ENCODE results near the gene AHRR.
"Not testable (repeated sequence)": the region's sequence is repeated elsewhere in the genome, so short reads cannot be mapped to it uniquely, and the experiment has no call there.

AHRR gene

DNA sequence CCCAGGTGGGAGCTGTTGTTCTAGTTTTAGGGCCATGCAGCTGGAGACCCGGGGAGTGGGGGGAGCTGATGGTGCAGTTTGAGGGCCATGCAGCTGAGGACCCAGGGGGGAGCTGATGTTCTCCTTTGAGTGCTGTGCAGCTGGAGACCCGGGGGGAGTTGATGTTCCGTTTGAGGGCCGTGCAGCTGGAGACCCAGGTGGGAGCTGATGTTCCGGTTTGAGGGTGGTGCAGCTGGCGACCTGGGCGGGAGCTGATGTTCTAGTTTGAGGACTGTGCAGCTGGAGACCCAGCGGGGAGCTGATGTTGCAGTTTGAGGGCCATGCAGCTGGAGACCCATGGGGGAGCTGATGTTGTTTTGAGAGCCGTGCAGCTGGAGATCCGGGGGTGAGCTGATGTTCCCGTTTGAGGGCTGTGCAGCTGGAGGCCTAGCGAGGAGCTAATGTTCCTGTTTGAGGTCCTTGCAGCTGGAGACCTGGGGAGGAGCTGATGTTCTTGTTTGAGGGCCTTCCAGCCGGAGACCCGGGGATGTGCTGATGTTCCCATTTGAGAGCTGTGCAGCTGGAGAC is 35.4 kb upstream of the AHRR start:
- no peak for DNase-seq (ENCODE audit: low spot score)

DNA sequence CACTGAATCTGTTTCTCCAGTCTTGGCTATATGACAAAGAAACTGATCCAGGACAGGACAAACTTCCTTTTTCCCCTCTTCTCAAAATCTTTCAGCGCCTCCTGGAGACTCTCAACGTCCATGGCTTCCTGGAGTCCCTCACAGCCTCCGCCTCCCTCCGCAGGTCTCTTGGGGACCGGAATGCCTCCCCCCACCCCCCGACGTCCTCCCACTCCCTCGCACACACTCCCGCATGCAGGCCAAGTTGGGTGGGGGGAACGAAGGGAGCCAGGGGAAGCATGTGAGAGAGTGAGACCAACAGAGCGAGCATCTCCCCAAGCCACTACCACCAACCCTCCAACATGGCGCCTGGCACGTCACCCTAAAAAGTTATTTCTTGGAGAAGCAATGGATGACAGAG is 31.3 kb upstream of the AHRR start:
- not testable (repeated sequence) for H3K4me3 ChIP-seq (ENCODE audit: severe bottlenecking); H3K4me1 ChIP-seq (ENCODE audit: insufficient read depth, poor library complexity, severe bottlenecking); DNase-seq (ENCODE audit: low spot score); H3K27ac ChIP-seq (ENCODE audit: poor library complexity, severe bottlenecking); H3K9me3 ChIP-seq (ENCODE audit: severe bottlenecking); H3K27me3 ChIP-seq (ENCODE audit: insufficient read depth, poor library complexity, severe bottlenecking); ATAC-seq (ENCODE audit: low read depth)
- peaks cover 40% of the 10 kb centered on the region for H3K36me3 ChIP-seq (ENCODE audit: low read depth)

More for the DNA sequence above, 35.4 kb upstream of the AHRR start:
- peaks cover 34% of the 10 kb centered on the region for H3K36me3 ChIP-seq (ENCODE audit: low read depth)
- no peak overlapping the region for H3K27ac ChIP-seq (ENCODE audit: poor library complexity, severe bottlenecking)
- TF ChIP-seq, protein P1, sequence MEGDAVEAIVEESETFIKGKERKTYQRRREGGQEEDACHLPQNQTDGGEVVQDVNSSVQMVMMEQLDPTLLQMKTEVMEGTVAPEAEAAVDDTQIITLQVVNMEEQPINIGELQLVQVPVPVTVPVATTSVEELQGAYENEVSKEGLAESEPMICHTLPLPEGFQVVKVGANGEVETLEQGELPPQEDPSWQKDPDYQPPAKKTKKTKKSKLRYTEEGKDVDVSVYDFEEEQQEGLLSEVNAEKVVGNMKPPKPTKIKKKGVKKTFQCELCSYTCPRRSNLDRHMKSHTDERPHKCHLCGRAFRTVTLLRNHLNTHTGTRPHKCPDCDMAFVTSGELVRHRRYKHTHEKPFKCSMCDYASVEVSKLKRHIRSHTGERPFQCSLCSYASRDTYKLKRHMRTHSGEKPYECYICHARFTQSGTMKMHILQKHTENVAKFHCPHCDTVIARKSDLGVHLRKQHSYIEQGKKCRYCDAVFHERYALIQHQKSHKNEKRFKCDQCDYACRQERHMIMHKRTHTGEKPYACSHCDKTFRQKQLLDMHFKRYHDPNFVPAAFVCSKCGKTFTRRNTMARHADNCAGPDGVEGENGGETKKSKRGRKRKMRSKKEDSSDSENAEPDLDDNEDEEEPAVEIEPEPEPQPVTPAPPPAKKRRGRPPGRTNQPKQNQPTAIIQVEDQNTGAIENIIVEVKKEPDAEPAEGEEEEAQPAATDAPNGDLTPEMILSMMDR (IDR thresholded peaks at IDR 0.05; ENCODE audit: poor library complexity, severe bottlenecking), result no peak
- no peak overlapping the region for H3K4me3 ChIP-seq (ENCODE audit: severe bottlenecking)
- H3K4me1 ChIP-seq (ENCODE audit: insufficient read depth, poor library complexity, severe bottlenecking), result no peaks in the 10 kb centered on the region
- peaks cover under 1% of the 10 kb centered on the region for H3K9me3 ChIP-seq (ENCODE audit: severe bottlenecking)
- no peaks in the 10 kb centered on the region for H3K27me3 ChIP-seq (ENCODE audit: insufficient read depth, poor library complexity, severe bottlenecking)
- no peak for ATAC-seq (ENCODE audit: low read depth)

DNA sequence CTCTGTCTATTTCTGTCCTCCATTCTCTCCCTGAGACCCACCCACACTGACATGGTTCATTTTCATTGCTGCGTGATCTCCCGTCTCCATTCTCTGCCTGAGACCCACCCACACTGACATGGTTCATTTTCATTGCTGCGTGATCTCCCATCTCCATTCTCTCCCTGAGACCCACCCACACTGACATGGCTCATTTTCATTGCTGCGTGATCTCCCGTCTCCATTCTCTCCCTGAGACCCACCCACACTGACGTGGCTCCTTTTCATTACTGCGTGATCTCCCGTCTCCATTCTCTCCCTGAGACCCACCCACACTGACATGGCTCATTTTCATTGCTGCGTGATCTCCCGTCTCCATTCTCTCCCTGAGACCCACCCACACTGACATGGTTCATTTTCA is 30.2 kb upstream of the AHRR start:
- H3K36me3 ChIP-seq (ENCODE audit: low read depth), result peaks cover 37% of the 10 kb centered on the region
- not testable (repeated sequence) for H3K4me3 ChIP-seq (ENCODE audit: severe bottlenecking); H3K27ac ChIP-seq (ENCODE audit: poor library complexity, severe bottlenecking); H3K27me3 ChIP-seq (ENCODE audit: insufficient read depth, poor library complexity, severe bottlenecking); H3K9me3 ChIP-seq (ENCODE audit: severe bottlenecking); ATAC-seq (ENCODE audit: low read depth); DNase-seq (ENCODE audit: low spot score); H3K4me1 ChIP-seq (ENCODE audit: insufficient read depth, poor library complexity, severe bottlenecking)

DNA sequence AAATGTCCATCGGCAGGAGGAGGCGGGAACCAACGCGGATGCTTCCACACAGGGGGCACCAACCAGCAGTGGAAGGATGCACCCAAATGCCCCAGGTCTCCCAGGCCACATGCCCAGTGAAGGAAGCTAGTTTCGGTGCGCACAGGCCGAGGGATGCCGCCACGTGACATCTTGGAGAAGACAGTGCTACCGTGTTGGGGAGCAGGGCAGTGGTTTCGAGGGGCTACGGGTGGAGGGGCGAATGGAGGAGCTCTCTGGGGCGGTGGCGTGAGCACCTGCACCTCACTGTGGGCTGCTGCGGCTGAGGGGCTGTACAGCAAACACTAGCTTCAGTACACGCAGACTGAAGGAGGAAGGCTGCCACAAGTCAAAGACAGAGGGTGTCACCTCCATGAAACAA is 26.7 kb upstream of the AHRR start:
- peaks cover 22% of the 10 kb centered on the region for H3K36me3 ChIP-seq (ENCODE audit: low read depth)
- not testable (repeated sequence) for ATAC-seq (ENCODE audit: low read depth); H3K27me3 ChIP-seq (ENCODE audit: insufficient read depth, poor library complexity, severe bottlenecking); H3K4me1 ChIP-seq (ENCODE audit: insufficient read depth, poor library complexity, severe bottlenecking); H3K9me3 ChIP-seq (ENCODE audit: severe bottlenecking); H3K4me3 ChIP-seq (ENCODE audit: severe bottlenecking); H3K27ac ChIP-seq (ENCODE audit: poor library complexity, severe bottlenecking); DNase-seq (ENCODE audit: low spot score)

DNA sequence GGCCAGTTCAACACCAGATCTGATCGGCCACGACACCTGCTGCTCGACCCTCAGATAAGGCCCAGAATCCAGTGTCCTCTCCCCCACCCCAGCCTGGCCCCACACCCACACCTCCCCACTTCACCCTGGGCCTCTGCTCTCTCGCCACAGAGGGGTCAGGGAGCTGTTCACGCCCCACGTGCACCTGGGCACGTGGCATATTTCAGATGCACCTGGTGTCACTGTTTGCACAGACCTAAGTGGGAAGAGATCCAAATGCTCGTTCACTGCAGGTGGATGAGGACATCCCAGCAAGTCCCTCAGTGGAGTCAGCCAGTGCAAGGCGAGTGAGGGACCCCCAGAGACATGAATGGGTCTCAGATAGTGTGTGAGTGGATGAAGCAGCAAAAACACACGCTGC is 25.3 kb upstream of the AHRR start:
- peaks cover 18% of the 10 kb centered on the region for H3K36me3 ChIP-seq (ENCODE audit: low read depth)
- not testable (repeated sequence) for H3K27ac ChIP-seq (ENCODE audit: poor library complexity, severe bottlenecking); H3K4me1 ChIP-seq (ENCODE audit: insufficient read depth, poor library complexity, severe bottlenecking); H3K9me3 ChIP-seq (ENCODE audit: severe bottlenecking); H3K4me3 ChIP-seq (ENCODE audit: severe bottlenecking); H3K27me3 ChIP-seq (ENCODE audit: insufficient read depth, poor library complexity, severe bottlenecking); DNase-seq (ENCODE audit: low spot score); ATAC-seq (ENCODE audit: low read depth)

DNA sequence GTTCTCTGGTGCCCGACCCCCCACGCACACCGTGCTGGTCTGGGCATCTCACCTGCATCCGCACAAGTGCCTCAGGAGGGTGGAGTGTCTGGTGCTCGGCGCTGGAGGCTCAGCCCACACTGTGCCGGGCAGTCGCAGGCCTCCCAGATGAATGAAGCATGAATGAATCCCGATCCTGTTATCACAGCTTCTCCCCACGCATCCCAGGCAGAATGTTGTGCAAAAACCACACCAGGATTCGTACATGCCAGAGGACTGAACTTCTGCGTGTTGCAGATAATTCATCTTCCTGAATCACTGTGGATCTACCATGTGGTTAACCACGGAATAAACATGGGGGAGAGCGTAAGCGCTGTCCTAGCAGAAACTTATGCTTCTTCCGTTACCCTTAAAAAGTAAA is 24.6 kb upstream of the AHRR start:
- not testable (repeated sequence) for H3K27me3 ChIP-seq (ENCODE audit: insufficient read depth, poor library complexity, severe bottlenecking); H3K4me3 ChIP-seq (ENCODE audit: severe bottlenecking); H3K9me3 ChIP-seq (ENCODE audit: severe bottlenecking); DNase-seq (ENCODE audit: low spot score); H3K27ac ChIP-seq (ENCODE audit: poor library complexity, severe bottlenecking); H3K4me1 ChIP-seq (ENCODE audit: insufficient read depth, poor library complexity, severe bottlenecking)
- H3K36me3 ChIP-seq (ENCODE audit: low read depth), result peaks cover 14% of the 10 kb centered on the region; the same call in 1 of the 2 replicates
- ATAC-seq (ENCODE audit: low read depth), result peak; percentile 35

DNA sequence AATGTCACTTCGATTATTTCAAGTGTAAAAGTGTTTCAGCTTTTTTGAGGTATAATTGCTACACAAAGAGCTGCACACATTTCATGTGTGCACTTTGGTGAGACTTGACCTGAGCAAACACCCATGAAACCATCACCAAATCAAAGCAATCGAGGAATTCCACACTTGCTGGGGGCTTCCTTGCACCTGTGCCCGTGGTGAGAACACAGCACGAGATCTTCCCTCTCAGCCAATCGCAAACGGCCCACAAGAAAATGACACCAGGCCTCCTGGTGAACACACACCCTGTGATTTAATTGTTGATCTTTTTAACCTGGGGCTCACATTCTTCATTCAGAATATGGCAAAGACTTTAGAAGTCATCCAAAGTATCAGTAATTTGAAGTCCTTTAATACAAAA is 24.1 kb upstream of the AHRR start:
- not testable (repeated sequence) for H3K27me3 ChIP-seq (ENCODE audit: insufficient read depth, poor library complexity, severe bottlenecking); H3K9me3 ChIP-seq (ENCODE audit: severe bottlenecking); H3K4me1 ChIP-seq (ENCODE audit: insufficient read depth, poor library complexity, severe bottlenecking); DNase-seq (ENCODE audit: low spot score); H3K27ac ChIP-seq (ENCODE audit: poor library complexity, severe bottlenecking); H3K36me3 ChIP-seq (ENCODE audit: low read depth); ATAC-seq (ENCODE audit: low read depth); H3K4me3 ChIP-seq (ENCODE audit: severe bottlenecking)

DNA sequence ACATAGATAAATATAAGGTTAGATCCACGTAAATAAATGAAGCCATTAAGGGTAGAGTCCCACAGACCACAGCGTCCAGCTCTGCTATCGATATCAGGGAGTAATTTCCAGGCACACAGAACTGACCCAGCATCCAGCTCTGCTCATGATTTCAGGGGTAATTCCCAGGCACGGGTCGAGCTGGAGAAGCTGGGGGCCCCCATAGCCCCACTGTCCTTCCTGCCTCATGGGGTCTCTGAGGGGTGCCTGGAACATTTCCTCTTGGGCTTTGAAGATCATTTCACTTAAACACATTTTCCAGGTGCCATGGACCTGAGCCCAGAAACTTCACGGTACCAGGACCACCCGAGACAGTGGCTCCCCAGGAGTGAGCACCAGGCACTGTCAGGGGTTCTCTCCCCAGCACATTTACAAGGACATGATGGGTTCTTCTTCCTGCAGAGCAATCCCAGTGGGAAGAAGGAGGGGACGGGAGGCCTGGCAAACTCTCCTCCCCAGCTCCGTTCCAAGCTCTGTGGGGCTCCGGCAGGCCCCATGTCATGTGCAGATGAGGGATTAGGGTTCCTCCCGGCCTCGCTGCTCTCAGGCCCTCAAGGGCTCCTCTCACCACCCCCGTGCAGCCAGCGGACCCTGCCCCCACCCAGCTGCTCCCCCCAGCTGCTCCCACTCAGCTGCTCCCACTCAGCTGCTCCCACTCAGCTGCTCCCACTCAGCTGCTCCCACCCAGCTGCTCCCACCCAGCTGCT is 23.4 kb upstream of the AHRR start:
- not testable (repeated sequence) for DNase-seq (ENCODE audit: low spot score); H3K9me3 ChIP-seq (ENCODE audit: severe bottlenecking); H3K27ac ChIP-seq (ENCODE audit: poor library complexity, severe bottlenecking); H3K36me3 ChIP-seq (ENCODE audit: low read depth); ATAC-seq (ENCODE audit: low read depth); H3K4me1 ChIP-seq (ENCODE audit: insufficient read depth, poor library complexity, severe bottlenecking); H3K27me3 ChIP-seq (ENCODE audit: insufficient read depth, poor library complexity, severe bottlenecking); H3K4me3 ChIP-seq (ENCODE audit: severe bottlenecking)

All from RWPE2 (cell line).